Neural progenitor cell (in vitro differentiated cells): ENCODE measurements around the gene MID1. TPM values are rescaled to one million over a fixed set of nuclear protein-coding genes. Genes with fewer than 3 reads are reported as not detected.

Experiments
- DNase-seq: peaks from one replicate; pipeline ENCODE4 v3.0.0-alpha.2; 2016; ENCODE audit warnings: low spot score
- H2AFZ ChIP-seq: fragments of 200-600 bp; sonication (generic); replicated peaks from 2 replicates; pipeline ENCODE4 v1.6.1; 2016; ENCODE audit warnings: antibody characterized with exemption
- H3F3A ChIP-seq: fragments of 200-600 bp; sonication (generic); 2 replicates; pipeline ENCODE4 v1.6.1; 2016; ENCODE audit warnings: antibody characterized with exemption, low read depth
- H3K27ac ChIP-seq: fragments of 200-600 bp; sonication (generic); 2 replicates; pipeline ENCODE4 v1.5.1; 2016; ENCODE audit warnings: mild to moderate bottlenecking
- H3K27me3 ChIP-seq: fragments of 200-600 bp; sonication (generic); 2 replicates; pipeline ENCODE4 v1.6.1; 2016; ENCODE audit warnings: mild to moderate bottlenecking, moderate library complexity
- H3K36me3 ChIP-seq: fragments of 200-600 bp; sonication (generic); 2 replicates; pipeline ENCODE4 v1.5.1; 2016
- H3K4me1 ChIP-seq: fragments of 200-600 bp; sonication (generic); 2 replicates; pipeline ENCODE4 v1.6.1; 2016; ENCODE audit warnings: mixed run types
- H3K4me2 ChIP-seq: fragments of 200-600 bp; sonication (generic); 2 replicates; pipeline ENCODE4 v1.6.1; 2016
- H3K4me3 ChIP-seq: fragments of 200-600 bp; sonication (generic); 2 replicates; pipeline ENCODE4 v1.5.1; 2016
- H3K79me2 ChIP-seq: fragments of 200-600 bp; sonication (generic); 2 replicates; pipeline ENCODE4 v1.6.1; 2016; ENCODE audit warnings: low read depth
- H3K9ac ChIP-seq: fragments of 200-600 bp; sonication (generic); 2 replicates; pipeline ENCODE4 v1.6.1; 2016
- H3K9me3 ChIP-seq: fragments of 200-600 bp; sonication (generic); 2 replicates; pipeline ENCODE4 v1.5.1; 2016; ENCODE audit warnings: low read depth
- H4K20me1 ChIP-seq: fragments of 200-600 bp; sonication (generic); 2 replicates; pipeline ENCODE4 v1.6.1; 2016; ENCODE audit warnings: low read depth
- H3K27ac Mint-ChIP-seq: 3 replicates; pipeline ENCODE4 v1.8.0; 2021; ENCODE audit warnings: mixed read lengths
- H3K27me3 Mint-ChIP-seq: 2 replicates; pipeline ENCODE4 v1.8.0; 2022; ENCODE audit warnings: low read depth, mild to moderate bottlenecking, inconsistent platforms, moderate library complexity, mixed read lengths; ENCODE audit not compliant: insufficient read depth
- H3K36me3 Mint-ChIP-seq: 3 replicates; pipeline ENCODE4 v1.8.0; 2021; ENCODE audit warnings: mixed read lengths
- H3K4me1 Mint-ChIP-seq: 3 replicates; pipeline ENCODE4 v1.8.0; 2021; ENCODE audit warnings: mixed read lengths
- H3K4me3 Mint-ChIP-seq: 3 replicates; pipeline ENCODE4 v1.8.0; 2021; ENCODE audit warnings: mild to moderate bottlenecking, moderate library complexity, mixed read lengths
- H3K9me3 Mint-ChIP-seq: 3 replicates; pipeline ENCODE4 v1.8.0; 2020; ENCODE audit warnings: mixed read lengths
- CTCF ChIP-seq: fragments of 200-600 bp; sonication (generic); IDR thresholded peaks from 2 replicates; pipeline ENCODE4 v1.5.1; 2017; ENCODE audit warnings: antibody characterized with exemption, mild to moderate bottlenecking
- EZH2 ChIP-seq: fragments of 200-600 bp; sonication (generic); IDR thresholded peaks from 2 replicates; pipeline ENCODE4 v1.6.1; 2017; ENCODE audit warnings: antibody characterized with exemption, mild to moderate bottlenecking, moderate library complexity
- EZH2phosphoT487 ChIP-seq: fragments of 200-600 bp; sonication (generic); IDR thresholded peaks from 2 replicates; pipeline ENCODE4 v1.6.1; 2017; ENCODE audit warnings: antibody characterized with exemption
- total RNA-seq: library from RNA; depleted of rRNA; stranded (reverse); fragments of >200 nt; gene quantifications from 2 replicates; pipeline ENCODE4 v1.2.3, GENCODE V29; 2015; ENCODE audit warnings: low replicate concordance

Gene MID1
- total RNA-seq, 1 donor from 2014 or later, result 29.5 TPM

GRCh38 chrX:10653302-10653701 lies 32.9 kb upstream of the MID1 start:
- Histone ChIP-seq H2AFZ (no peak overlapping the region), H3K36me3 (no peaks in the 10 kb centered on the region), H3K9ac (no peak overlapping the region), H3F3A (no peaks in the 10 kb centered on the region), H4K20me1 (no peaks in the 10 kb centered on the region), H3K4me2 (no peak overlapping the region), H3K79me2 (no peaks in the 10 kb centered on the region), H3K9me3 (no peaks in the 10 kb centered on the region), H3K4me3 (no peak overlapping the region), H3K4me1 (no peaks in the 10 kb centered on the region), H3K27me3 (no peaks in the 10 kb centered on the region), H3K27ac (no peak overlapping the region)
- peaks cover 17% of the 10 kb centered on the region for H3K4me1 Mint-ChIP-seq
- H3K36me3 Mint-ChIP-seq, result peaks cover 50% of the 10 kb centered on the region
- H3K27ac Mint-ChIP-seq, result no peak overlapping the region
- no peak for DNase-seq
- H3K27me3 Mint-ChIP-seq, result peaks cover 5% of the 10 kb centered on the region
- peaks cover 45% of the 10 kb centered on the region for H3K9me3 Mint-ChIP-seq
- TF ChIP-seq CTCF (no peak), EZH2 (no peak), EZH2phosphoT487 (no peak)
- no peak overlapping the region for H3K4me3 Mint-ChIP-seq

- Mint-ChIP-seq H3K36me3 (peaks cover 52% of the 10 kb centered on the region), H3K9me3 (peaks cover 32% of the 10 kb centered on the region), H3K4me1 (peaks cover 5% of the 10 kb centered on the region), H3K27ac (no peak overlapping the region), H3K4me3 (no peak overlapping the region), H3K27me3 (no peaks in the 10 kb centered on the region)
- Histone ChIP-seq H3K36me3 (no peaks in the 10 kb centered on the region), H3K27me3 (no peaks in the 10 kb centered on the region), H3K9me3 (no peaks in the 10 kb centered on the region), H3K79me2 (no peaks in the 10 kb centered on the region), H3K4me3 (no peak overlapping the region), H4K20me1 (no peaks in the 10 kb centered on the region), H3K4me2 (no peak overlapping the region), H3K4me1 (no peaks in the 10 kb centered on the region), H2AFZ (no peak overlapping the region), H3K27ac (no peak overlapping the region), H3K9ac (no peak overlapping the region), H3F3A (no peaks in the 10 kb centered on the region)
- no peak for DNase-seq
- no peak for TF ChIP-seq EZH2phosphoT487
- TF ChIP-seq CTCF, result no peak
- TF ChIP-seq EZH2, result no peak
Observed at GRCh38 chrX:10649265-10649664, 28.9 kb upstream of the MID1 start.

- Histone ChIP-seq H3K27me3 (no peaks in the 10 kb centered on the region), H3K4me3 (no peak overlapping the region), H3K9me3 (no peaks in the 10 kb centered on the region), H2AFZ (no peak overlapping the region), H3K4me2 (no peak overlapping the region), H4K20me1 (no peaks in the 10 kb centered on the region), H3K36me3 (no peaks in the 10 kb centered on the region), H3K79me2 (no peaks in the 10 kb centered on the region), H3K9ac (no peak overlapping the region), H3K27ac (no peak overlapping the region), H3K4me1 (no peaks in the 10 kb centered on the region), H3F3A (no peaks in the 10 kb centered on the region)
- peaks cover 5% of the 10 kb centered on the region for H3K4me1 Mint-ChIP-seq
- no peak for DNase-seq
- no peak overlapping the region for H3K27ac Mint-ChIP-seq
- H3K27me3 Mint-ChIP-seq, result no peaks in the 10 kb centered on the region
- no peak for TF ChIP-seq CTCF
- peaks cover 31% of the 10 kb centered on the region for H3K9me3 Mint-ChIP-seq
- H3K36me3 Mint-ChIP-seq, result peaks cover 52% of the 10 kb centered on the region
- no peak overlapping the region for H3K4me3 Mint-ChIP-seq
Observed at GRCh38 chrX:10648614-10649013, 28.2 kb upstream of the MID1 start.

- H3K9me3 Mint-ChIP-seq, result peaks cover 33% of the 10 kb centered on the region
- Histone ChIP-seq H2AFZ (no peak overlapping the region), H3K4me1 (peaks cover 10% of the 10 kb centered on the region), H4K20me1 (no peaks in the 10 kb centered on the region), H3K4me2 (no peak overlapping the region), H3K9me3 (no peaks in the 10 kb centered on the region), H3K27ac (no peak overlapping the region), H3K27me3 (no peaks in the 10 kb centered on the region), H3K4me3 (no peak overlapping the region), H3K36me3 (no peaks in the 10 kb centered on the region), H3K9ac (no peak overlapping the region), H3K79me2 (no peaks in the 10 kb centered on the region), H3F3A (no peaks in the 10 kb centered on the region)
- peaks cover 37% of the 10 kb centered on the region for H3K4me1 Mint-ChIP-seq
- no peak overlapping the region for H3K27ac Mint-ChIP-seq
- no peak for DNase-seq
- H3K27me3 Mint-ChIP-seq, result no peaks in the 10 kb centered on the region
- peaks cover 28% of the 10 kb centered on the region for H3K36me3 Mint-ChIP-seq
- no peak overlapping the region for H3K4me3 Mint-ChIP-seq
- TF ChIP-seq EZH2phosphoT487, result no peak
- TF ChIP-seq CTCF, result no peak
- no peak for TF ChIP-seq EZH2
Observed at GRCh38 chrX:10636851-10637250, 16.5 kb upstream of the MID1 start.
